NB4 (cell line): Measurements from ENCODE around the gene CCDC124.
A peak's percentile ranks its signal among the peaks of the same experiment; 100 is the strongest.

Experiments
- DNase-seq: peaks from one replicate; pipeline ENCODE4 v3.0.0; 2010; ENCODE audit warnings: low read depth
- H3K4me3 ChIP-seq: one replicate; pipeline ENCODE4 v1.5.1; 2011; ENCODE audit warnings: mild to moderate bottlenecking, low read depth, low read length, moderate library complexity
- MYC ChIP-seq: IDR thresholded peaks from 2 replicates; pipeline ENCODE4 v1.6.1; 2011; ENCODE audit warnings: low read depth, low read length
- POLR2A ChIP-seq: IDR thresholded peaks from 2 replicates; pipeline ENCODE4 v1.6.1; 2011; ENCODE audit warnings: mild to moderate bottlenecking; ENCODE audit not compliant: insufficient read length; ENCODE audit errors: extremely low read depth
- TF ChIP-seq, protein P1 (sequence below): IDR thresholded peaks from 2 replicates; pipeline ENCODE4 v1.6.1; 2011; ENCODE audit warnings: low read depth, low read length
- TF ChIP-seq, protein P2 (sequence below): IDR thresholded peaks from one replicate; pipeline ENCODE4 v1.5.1; 2012; ENCODE audit warnings: low read depth, low read length

The CCDC124 gene

DNA sequence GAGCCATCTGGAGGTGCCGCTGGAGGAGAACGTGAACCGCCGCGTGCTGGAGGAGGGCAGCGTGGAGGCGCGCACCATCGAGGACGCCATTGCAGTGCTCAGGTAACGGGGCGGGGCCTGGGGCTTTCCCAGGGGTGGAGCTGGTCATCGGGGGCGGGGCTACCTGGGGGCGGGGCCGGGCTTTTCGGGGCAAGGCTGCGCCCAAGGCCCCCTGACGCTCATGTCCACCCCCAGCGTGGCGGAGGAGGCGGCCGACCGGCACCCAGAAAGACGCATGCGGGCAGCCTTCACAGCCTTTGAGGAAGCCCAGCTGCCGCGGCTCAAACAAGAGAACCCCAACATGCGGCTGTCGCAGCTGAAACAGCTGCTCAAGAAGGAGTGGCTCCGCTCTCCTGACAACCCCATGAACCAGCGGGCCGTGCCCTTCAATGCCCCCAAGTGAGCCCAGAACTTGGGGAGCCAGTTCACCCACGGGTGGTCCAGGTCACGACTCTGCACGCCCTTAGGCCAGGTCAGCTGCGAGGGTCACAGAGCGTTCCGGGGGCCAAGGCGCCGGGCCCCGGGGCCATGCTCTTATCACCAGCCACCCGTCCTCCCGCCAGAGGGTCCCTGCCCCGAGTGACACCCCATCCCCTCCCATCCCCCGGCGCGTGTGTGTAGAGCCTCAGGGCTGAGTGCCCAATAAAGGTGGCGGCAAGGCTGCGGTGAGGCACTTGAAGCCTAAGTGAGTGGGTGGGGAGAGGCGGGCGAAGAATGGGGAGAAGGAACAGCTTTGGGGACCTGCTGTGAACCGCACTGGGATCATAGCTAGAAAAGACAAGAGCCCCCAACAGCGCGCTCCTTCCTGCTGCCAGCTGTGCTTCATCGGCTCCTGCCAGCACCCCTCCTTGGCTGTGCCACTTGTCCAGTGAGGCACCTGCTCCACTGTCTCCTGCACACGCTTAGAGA lies 10.7 kb downstream of the CCDC124 start:
- TF ChIP-seq MYC (no peak), POLR2A (no peak)
- TF ChIP-seq, protein P1, sequence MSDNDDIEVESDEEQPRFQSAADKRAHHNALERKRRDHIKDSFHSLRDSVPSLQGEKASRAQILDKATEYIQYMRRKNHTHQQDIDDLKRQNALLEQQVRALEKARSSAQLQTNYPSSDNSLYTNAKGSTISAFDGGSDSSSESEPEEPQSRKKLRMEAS: no peak
- TF ChIP-seq, protein P2, sequence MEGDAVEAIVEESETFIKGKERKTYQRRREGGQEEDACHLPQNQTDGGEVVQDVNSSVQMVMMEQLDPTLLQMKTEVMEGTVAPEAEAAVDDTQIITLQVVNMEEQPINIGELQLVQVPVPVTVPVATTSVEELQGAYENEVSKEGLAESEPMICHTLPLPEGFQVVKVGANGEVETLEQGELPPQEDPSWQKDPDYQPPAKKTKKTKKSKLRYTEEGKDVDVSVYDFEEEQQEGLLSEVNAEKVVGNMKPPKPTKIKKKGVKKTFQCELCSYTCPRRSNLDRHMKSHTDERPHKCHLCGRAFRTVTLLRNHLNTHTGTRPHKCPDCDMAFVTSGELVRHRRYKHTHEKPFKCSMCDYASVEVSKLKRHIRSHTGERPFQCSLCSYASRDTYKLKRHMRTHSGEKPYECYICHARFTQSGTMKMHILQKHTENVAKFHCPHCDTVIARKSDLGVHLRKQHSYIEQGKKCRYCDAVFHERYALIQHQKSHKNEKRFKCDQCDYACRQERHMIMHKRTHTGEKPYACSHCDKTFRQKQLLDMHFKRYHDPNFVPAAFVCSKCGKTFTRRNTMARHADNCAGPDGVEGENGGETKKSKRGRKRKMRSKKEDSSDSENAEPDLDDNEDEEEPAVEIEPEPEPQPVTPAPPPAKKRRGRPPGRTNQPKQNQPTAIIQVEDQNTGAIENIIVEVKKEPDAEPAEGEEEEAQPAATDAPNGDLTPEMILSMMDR: no peak
- DNase-seq: no peak
- no peak overlapping the region for H3K4me3 ChIP-seq

DNA sequence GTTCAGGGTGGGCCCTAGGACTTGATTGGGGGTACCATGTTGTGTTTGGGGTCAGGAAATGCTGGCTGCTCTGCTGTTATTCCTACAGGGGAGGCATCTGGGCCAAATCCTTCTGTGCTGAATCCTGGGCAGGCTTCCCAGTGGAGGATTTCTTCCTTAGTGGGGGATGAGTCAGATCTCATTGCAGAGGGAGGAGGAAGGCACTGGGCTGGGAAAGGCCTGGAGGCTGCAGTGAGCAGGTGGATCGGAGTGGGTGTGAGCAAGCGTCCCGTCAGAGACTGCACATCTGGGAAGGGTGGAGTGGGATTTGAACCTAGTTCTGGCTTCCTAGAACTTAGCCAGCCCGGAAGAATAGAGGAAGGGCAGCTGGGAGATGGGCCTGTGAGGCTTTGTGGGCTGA lies 11.5 kb downstream of the CCDC124 start:
- TF ChIP-seq MYC (no peak), POLR2A (no peak)
- TF ChIP-seq, protein P1: no peak
- TF ChIP-seq, protein P2: no peak
- DNase-seq: no peak
- H3K4me3 ChIP-seq: no peak overlapping the region

DNA sequence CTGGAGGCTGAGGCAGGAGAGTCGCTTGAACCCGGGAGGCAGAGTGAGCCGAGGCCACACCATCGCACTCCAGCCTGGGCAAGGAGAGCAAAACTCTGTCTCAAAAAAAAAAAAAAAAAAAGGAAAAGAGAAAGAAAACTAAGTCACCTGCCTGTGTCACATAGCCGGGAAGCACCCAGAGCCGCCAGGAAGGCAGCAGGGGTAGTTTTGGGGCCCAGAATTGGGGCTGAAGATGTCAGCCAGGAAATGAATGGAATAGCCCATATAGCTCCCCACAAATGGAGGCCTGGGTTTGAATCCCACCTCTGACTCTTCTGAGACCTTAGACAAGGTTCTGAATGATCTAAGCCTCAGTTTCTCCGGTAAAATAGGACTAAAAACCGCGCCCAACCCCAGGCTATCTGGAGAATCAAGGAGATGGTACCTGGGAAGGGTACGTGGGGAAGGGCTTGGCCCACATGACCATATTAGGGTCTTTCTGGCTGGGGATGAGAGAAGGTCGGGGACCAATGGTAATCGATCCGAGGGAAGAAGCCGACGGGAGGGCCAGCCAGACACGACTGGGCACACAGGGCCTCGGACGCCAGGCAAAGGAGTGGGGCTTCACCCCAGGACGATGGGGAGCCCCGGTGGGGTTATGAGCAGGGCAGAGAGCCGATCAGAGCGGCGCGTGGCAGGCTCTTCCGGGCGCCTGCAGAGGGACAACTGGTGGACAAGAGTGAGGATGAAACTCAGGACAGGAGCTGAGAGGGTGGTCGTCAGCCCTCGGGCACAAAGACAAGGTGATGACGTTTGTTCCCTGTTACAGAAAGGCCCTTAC lies 14.4 kb downstream of the CCDC124 start:
- TF ChIP-seq, protein P1: no peak
- TF ChIP-seq, protein P2: no peak
- TF ChIP-seq POLR2A (no peak), MYC (no peak)
- no peak overlapping the region for H3K4me3 ChIP-seq
- no peak for DNase-seq

DNA sequence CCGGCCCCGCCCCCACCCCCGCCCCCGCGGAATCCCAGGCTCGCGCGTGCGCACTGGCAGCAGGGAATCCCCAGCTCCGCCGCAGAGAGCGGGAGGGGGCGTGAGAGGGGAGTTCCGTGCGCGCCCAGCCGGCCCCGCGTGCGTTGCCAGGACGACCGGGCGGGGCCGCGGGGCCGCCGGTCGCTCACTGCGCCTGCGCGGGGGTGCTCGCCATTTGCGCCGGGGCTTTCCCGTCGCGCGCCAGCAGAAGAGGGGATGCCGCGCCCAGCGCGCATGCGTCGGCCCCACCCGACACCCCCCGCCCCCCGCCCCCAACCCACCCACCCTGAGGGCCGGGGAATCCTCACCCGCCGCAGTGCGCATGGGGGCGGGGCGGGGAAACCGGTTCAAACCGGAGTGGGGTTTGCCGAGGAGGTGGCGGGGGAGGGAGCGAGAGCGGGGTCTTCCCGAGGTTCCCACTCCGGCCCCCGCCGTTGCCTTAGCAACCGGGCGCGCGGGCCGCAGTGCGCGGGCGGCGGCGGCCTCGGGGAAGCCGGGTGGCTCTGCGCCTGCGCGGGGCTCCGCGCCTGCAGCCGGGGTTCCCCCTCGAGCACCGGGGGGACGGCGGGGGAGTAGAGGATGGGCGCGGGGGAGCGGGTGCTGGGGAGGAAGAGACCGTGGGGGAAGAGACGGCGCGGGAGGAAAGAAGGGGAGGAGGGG lies 15.1 kb downstream of the CCDC124 start:
- peak; percentile 91 for DNase-seq
- 0 out of 2 replicates have a peak, but pooled peaks have one; percentile 29 for TF ChIP-seq MYC
- TF ChIP-seq, protein P2: no peak
- H3K4me3 ChIP-seq: peak overlapping the region; percentile 16

DNA sequence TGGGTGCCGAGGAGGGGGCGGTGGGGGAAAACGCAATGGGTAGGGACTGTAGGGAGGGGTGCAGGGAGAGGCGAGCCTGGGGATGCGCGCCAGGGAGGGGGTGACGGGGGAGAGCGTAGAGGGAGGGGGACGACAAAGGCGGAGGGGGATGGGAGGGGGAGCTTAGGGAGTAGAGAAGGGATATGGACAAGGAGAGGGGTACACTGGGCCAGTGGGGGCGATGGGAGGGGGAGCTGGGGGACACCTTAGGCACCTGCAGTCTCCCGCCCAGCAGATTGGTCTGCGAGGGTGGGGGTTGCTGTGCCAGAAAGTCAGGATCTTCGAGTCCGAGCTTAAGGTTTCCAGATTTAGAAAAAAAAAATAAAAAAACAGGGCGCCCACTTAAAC lies 15.7 kb downstream of the CCDC124 start:
- DNase-seq: no peak
- no peak for TF ChIP-seq MYC
- TF ChIP-seq POLR2A: no peak
- TF ChIP-seq, protein P1: no peak
- TF ChIP-seq, protein P2: no peak
- H3K4me3 ChIP-seq: peak overlapping the region; percentile 16
